Fibroblast of the aortic adventitia (primary cell): Measurements from ENCODE around the gene CABP1. TPM values are rescaled to one million over a fixed set of nuclear protein-coding genes. Genes with fewer than 3 reads are reported as not detected.

Experiments used
- DNase-seq: peaks from one replicate; pipeline ENCODE4 v3.0.0-alpha.2; 2010; ENCODE audit warnings: low read depth
- H3K4me3 ChIP-seq: 2 replicates; pipeline ENCODE4 v1.5.1; 2011; ENCODE audit warnings: low read depth, mild to moderate bottlenecking, control low read depth, low read length, moderate library complexity
- CTCF ChIP-seq: IDR thresholded peaks from 2 replicates; pipeline ENCODE4 v1.5.1; 2011; ENCODE audit warnings: mild to moderate bottlenecking, low read length, control low read depth, inconsistent platforms; ENCODE audit not compliant: insufficient read depth
- total RNA-seq: library from RNA; depleted of rRNA; stranded (reverse); fragments of >200 nt; gene quantifications from 2 replicates; pipeline ENCODE4 v1.2.3, GENCODE V29; 2012; ENCODE audit warnings: low replicate concordance

CABP1 gene
- total RNA-seq, 1 donor = 0.54 TPM

GRCh38 chr12:120690083-120690450, 49.6 kb downstream of the CABP1 start:
- no peak for TF ChIP-seq CTCF
- no peak overlapping the region for H3K4me3 ChIP-seq
- DNase-seq = no peak

- no peak overlapping the region for H3K4me3 ChIP-seq
- TF ChIP-seq CTCF = no peak
- DNase-seq = no peak
Observed at GRCh38 chr12:120690978-120691377, 50.6 kb downstream of the CABP1 start.

- H3K4me3 ChIP-seq = no peak overlapping the region
- DNase-seq = no peak
- no peak for TF ChIP-seq CTCF
Observed at GRCh38 chr12:120692524-120693033, 52.2 kb downstream of the CABP1 start.

- TF ChIP-seq CTCF = no peak
- no peak for DNase-seq
- no peak overlapping the region for H3K4me3 ChIP-seq
Observed at GRCh38 chr12:120693848-120694247, 53.4 kb downstream of the CABP1 start.

GRCh38 chr12:120696626-120697025, 56.2 kb downstream of the CABP1 start:
- no peak for TF ChIP-seq CTCF
- DNase-seq = no peak
- H3K4me3 ChIP-seq = no peak overlapping the region

GRCh38 chr12:120697344-120697743, 56.9 kb downstream of the CABP1 start:
- DNase-seq = no peak
- no peak overlapping the region for H3K4me3 ChIP-seq
- TF ChIP-seq CTCF = no peak

GRCh38 chr12:120698665-120699064, 58.2 kb downstream of the CABP1 start:
- H3K4me3 ChIP-seq = no peak overlapping the region
- DNase-seq = no peak
- TF ChIP-seq CTCF = no peak
